Keratinocyte (primary cell): ENCODE data around the gene SLC16A14. TPM values are rescaled to one million over a fixed set of nuclear protein-coding genes. Genes with fewer than 3 reads are reported as not detected.

Source experiments
- DNase-seq: peaks from one replicate; pipeline ENCODE4 v3.0.0-alpha.2; 2011; ENCODE audit warnings: low read depth, missing footprints, low spot score
- FAIRE-seq: peaks from 2 replicates; lab custom pipeline; 2011; peaks lifted over from hg19 to GRCh38; lab: Jason Lieb, UNC
- H2AFZ ChIP-seq: 2 replicates; pipeline ENCODE4 v1.6.0; 2012; ENCODE audit warnings: low read length, control low read depth, inconsistent platforms; ENCODE audit not compliant: control insufficient read depth
- H3K27ac ChIP-seq: 2 replicates; pipeline ENCODE4 v1.5.1; 2011; ENCODE audit warnings: low read length; ENCODE audit not compliant: control insufficient read depth, insufficient read depth
- H3K27me3 ChIP-seq: 3 replicates; pipeline ENCODE4 v1.6.0; 2011; ENCODE audit warnings: low read length; ENCODE audit not compliant: control insufficient read depth, insufficient read depth; ENCODE audit errors: extremely low read depth
- H3K36me3 ChIP-seq, 2 experiments: 2 replicates in 1 of 2; 3 replicates in 1 of 2; pipeline ENCODE4 v1.5.1; 2011; ENCODE audit warnings: low read length in 2 of 2, mild to moderate bottlenecking in 1 of 2; ENCODE audit not compliant: control insufficient read depth in 2 of 2, insufficient read depth in 2 of 2; ENCODE audit errors: extremely low read depth in 1 of 2
- H3K4me1 ChIP-seq: 3 replicates; pipeline ENCODE4 v1.5.1; 2011; ENCODE audit warnings: low read length; ENCODE audit not compliant: control insufficient read depth, insufficient read depth; ENCODE audit errors: extremely low read depth
- H3K4me2 ChIP-seq: 3 replicates; pipeline ENCODE4 v1.6.0; 2011; ENCODE audit warnings: low read depth, low read length; ENCODE audit not compliant: control insufficient read depth, insufficient read depth; ENCODE audit errors: extremely low read depth
- H3K4me3 ChIP-seq, 3 experiments: fragments of 200-600 bp in 1 of 3; sonication (generic) in 1 of 3; 2 replicates in 2 of 3; 3 replicates in 1 of 3; pipeline ENCODE4 v1.5.1; 2011 to 2016; ENCODE audit warnings: low read length in 3 of 3, mild to moderate bottlenecking in 3 of 3, control low read depth in 2 of 3, inconsistent platforms in 1 of 3, low read depth in 1 of 3, mixed read lengths in 1 of 3, mixed run types in 1 of 3, moderate library complexity in 1 of 3; ENCODE audit not compliant: control insufficient read depth in 2 of 3, insufficient read depth in 2 of 3; ENCODE audit errors: extremely low read depth in 1 of 3
- H3K79me2 ChIP-seq: 2 replicates; pipeline ENCODE4 v1.6.0; 2012; ENCODE audit warnings: low read length; ENCODE audit not compliant: control insufficient read depth, insufficient read depth
- H3K9ac ChIP-seq: 3 replicates; pipeline ENCODE4 v1.6.0; 2011; ENCODE audit warnings: low read length; ENCODE audit not compliant: control insufficient read depth, insufficient read depth; ENCODE audit errors: extremely low read depth
- H3K9me1 ChIP-seq: 3 replicates; pipeline ENCODE4 v1.6.0; 2011; ENCODE audit warnings: low read length; ENCODE audit not compliant: control insufficient read depth, insufficient read depth; ENCODE audit errors: extremely low read depth
- H3K9me3 ChIP-seq: 2 replicates; pipeline ENCODE4 v1.5.1; 2012; ENCODE audit warnings: low read depth, low read length; ENCODE audit not compliant: control insufficient read depth
- H4K20me1 ChIP-seq: 3 replicates; pipeline ENCODE4 v1.6.0; 2011; ENCODE audit warnings: low read length; ENCODE audit not compliant: control insufficient read depth, insufficient read depth; ENCODE audit errors: extremely low read depth
- CTCF ChIP-seq, 3 experiments: IDR thresholded peaks in 1 of 3; conservative IDR thresholded peaks in 1 of 3; optimal IDR thresholded peaks in 1 of 3; 2 replicates in 2 of 3; 3 replicates in 1 of 3; pipeline versions ENCODE3 to v1.5.1; 2011; ENCODE audit warnings: low read length in 3 of 3, mild to moderate bottlenecking in 3 of 3, moderate library complexity in 2 of 3, control low read depth in 1 of 3, inconsistent platforms in 1 of 3; ENCODE audit not compliant: insufficient read depth in 2 of 3; ENCODE audit errors: extremely low read depth in 1 of 3
- EZH2 ChIP-seq: IDR thresholded peaks from one replicate; pipeline ENCODE4 v1.6.1; 2012; ENCODE audit warnings: inconsistent platforms, mild to moderate bottlenecking, low read length, moderate library complexity
- dilution Hi-C: fragments of 300-500 bp; cut with MboI; formaldehyde crosslinking; loops from one replicate; pipeline ENCODE4 v1.7.0; 2020; ENCODE audit warnings: low sequenced_read_pairs; ENCODE audit not compliant: extremely low pct_ligation_motif_present
- polyA plus RNA-seq, 5 experiments: library from polyadenylated mRNA; depleted of rRNA in 3 of 5; stranded (reverse) in 3 of 5; stranded (forward) in 1 of 5; unstranded in 1 of 5; fragments of >200 nt; gene quantifications; 1 replicate in 1 of 5; 2 replicates in 3 of 5; 3 replicates in 1 of 5; pipeline versions ENCODE4 v1.2.1 to v1.2.3, GENCODE V29; 2011 to 2012; ENCODE audit warnings: missing spikeins in 2 of 5, low read depth in 1 of 5, low replicate concordance in 1 of 5

The SLC16A14 gene
- polyA plus RNA-seq, 1 donor (not counting 4 experiments of a cell fraction or from before 2014, with no cell fraction given), result 0.97 TPM

- TF ChIP-seq EZH2 (no peak), CTCF (optimal IDR thresholded peaks at IDR 0.05 in 1 of 3, IDR thresholded peaks at IDR 0.05 in 1 of 3, conservative IDR thresholded peaks at IDR 0.05 in 1 of 3; ENCODE audit: extremely low read depth in 1 of 3, insufficient read depth in 2 of 3, low read length in 3 of 3) (no peak)
- Histone ChIP-seq H2AFZ (no peak overlapping the region), H3K9me1 (no peaks in the 10 kb centered on the region), H4K20me1 (no peaks in the 10 kb centered on the region), H3K27me3 (no peaks in the 10 kb centered on the region), H3K36me3 (no peaks in the 10 kb centered on the region), H3K79me2 (no peaks in the 10 kb centered on the region), H3K9me3 (no peaks in the 10 kb centered on the region), H3K4me1 (no peaks in the 10 kb centered on the region), H3K9ac (no peak overlapping the region), H3K4me2 (no peak overlapping the region), H3K4me3 (no peak overlapping the region), H3K27ac (no peak overlapping the region)
- DNase-seq (no peak), FAIRE-seq (no peak)
- dilution Hi-C loops, result no loop called here
Observed at GRCh38 chr2:230016844-230017243, 51.9 kb downstream of the SLC16A14 start.

DNA sequence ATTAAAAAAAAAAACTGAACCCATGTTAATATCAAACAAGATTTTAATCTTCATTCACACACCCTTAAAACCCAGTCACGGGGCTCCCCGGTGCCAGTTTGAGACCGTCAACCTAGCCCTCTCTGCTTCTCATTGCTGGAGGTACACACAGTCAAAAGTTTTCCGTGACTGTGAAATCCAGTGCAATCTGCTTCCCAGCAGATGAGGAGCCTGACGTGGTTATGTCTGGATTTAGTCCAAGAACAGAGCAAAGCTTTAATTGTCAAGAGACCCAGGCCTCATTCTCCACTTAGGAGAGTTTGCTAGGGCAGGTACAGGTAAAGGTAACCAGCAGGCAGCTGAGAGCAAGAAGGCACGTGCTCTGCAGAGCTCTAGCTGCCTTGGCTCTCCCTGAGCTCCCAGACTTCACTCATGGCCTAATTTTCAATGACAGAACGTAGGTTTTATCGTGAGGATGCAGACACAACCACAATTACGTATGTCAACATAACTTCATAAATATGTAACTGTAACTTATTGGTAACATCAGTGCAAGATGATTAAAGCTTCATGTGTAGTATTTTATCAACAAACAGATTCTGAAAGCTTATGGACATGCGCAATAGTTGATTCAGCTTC lies 56.3 kb downstream of the SLC16A14 start:
- TF ChIP-seq CTCF (optimal IDR thresholded peaks at IDR 0.05 in 1 of 3, IDR thresholded peaks at IDR 0.05 in 1 of 3, conservative IDR thresholded peaks at IDR 0.05 in 1 of 3; ENCODE audit: extremely low read depth in 1 of 3, insufficient read depth in 2 of 3, low read length in 3 of 3) (no peak), EZH2 (no peak)
- H4K20me1 ChIP-seq, result no peaks in the 10 kb centered on the region
- H3K4me2 ChIP-seq, result no peak overlapping the region
- no peak overlapping the region for H3K27ac ChIP-seq
- H3K27me3 ChIP-seq, result no peaks in the 10 kb centered on the region
- dilution Hi-C loops, result no loop called here
- no peaks in the 10 kb centered on the region for H3K79me2 ChIP-seq
- FAIRE-seq (no peak), DNase-seq (no peak)
- no peaks in the 10 kb centered on the region for H3K36me3 ChIP-seq
- no peaks in the 10 kb centered on the region for H3K9me1 ChIP-seq
- no peaks in the 10 kb centered on the region for H3K9me3 ChIP-seq
- H3K4me3 ChIP-seq, result no peak overlapping the region
- no peak overlapping the region for H2AFZ ChIP-seq
- no peak overlapping the region for H3K9ac ChIP-seq
- no peaks in the 10 kb centered on the region for H3K4me1 ChIP-seq
